HG03139 (cell line): ENCODE results near the gene IL27RA.
"Not testable (repeated sequence)": the region's sequence is repeated elsewhere in the genome, so short reads cannot be mapped to it uniquely, and the experiment has no call there.

Experiments used
- ATAC-seq: cut with Tn5 transposase; IDR thresholded peaks from one replicate; pipeline ENCODE4 v1.9.1; 2021; ENCODE audit not compliant: unreplicated experiment

The IL27RA gene

GRCh38 chr19:14027856-14028450, 3.6 kb upstream of the IL27RA start, which contains the start of gene RLN3:
TSS of gene RLN3 (plus strand) at chr19:14028148. CDS start at chr19:14028205, 57 bp downstream.
- no peak for ATAC-seq

GRCh38 chr19:14028901-14029300, 2.7 kb upstream of the IL27RA start:
- ATAC-seq = no peak

DNA sequence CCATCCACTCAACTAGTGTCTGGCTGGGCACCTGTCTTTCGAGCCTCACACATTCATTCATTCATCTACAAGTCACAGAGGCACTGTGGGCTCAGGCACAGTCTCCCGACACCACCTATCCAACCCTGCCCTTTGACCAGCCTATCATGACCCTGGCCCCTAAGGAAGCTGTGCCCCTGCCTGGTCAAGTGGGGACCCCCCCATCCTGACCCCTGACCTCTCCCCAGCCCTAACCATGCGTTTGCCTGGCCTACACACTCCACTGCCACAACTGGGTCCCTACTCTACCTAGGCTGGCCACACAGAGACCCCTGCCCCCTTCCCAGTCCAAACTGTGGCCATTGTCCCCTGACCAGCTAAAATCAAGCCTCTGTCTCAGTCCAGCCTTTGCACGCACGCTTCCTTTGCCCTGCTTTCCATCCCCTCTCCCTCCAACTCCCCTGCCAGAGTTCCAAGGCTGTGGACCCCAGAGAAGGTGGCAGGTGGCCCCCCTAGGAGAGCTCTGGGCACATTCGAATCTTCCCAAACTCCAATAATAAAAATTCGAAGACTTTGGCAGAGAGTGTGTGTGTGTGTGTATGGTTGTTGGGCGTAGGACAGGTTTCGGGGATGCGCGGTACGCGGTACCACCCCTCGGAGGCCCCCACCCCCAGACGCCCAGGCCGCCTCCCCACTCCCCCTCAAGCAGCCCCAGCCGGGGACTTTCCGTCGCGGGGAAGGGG, 404 bp upstream of the IL27RA start:
- no peak for ATAC-seq

DNA sequence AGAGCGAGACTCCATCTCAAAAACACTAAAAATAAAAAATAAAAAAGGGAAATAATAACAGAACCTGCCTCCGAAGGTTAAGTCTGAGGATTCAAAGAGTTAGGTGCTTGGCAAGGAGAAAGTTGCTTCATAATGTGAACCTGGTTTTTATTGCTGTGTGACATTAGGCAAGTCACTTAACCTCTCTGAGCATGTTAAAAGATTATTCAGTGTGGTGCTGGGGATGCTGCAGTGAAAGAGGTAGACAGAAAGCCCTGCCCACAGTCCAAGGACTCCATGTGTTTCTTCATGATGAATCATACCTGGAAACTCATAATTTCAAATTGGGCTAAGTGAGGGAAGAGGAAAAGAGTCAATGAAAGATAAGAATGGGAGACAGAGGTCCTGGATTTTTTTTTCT, 2.4 kb downstream of the IL27RA start:
- no peak for ATAC-seq

GRCh38 chr19:14035159-14035558, 3.6 kb downstream of the IL27RA start:
- ATAC-seq = not testable (repeated sequence)

GRCh38 chr19:14035706-14036105, 4.1 kb downstream of the IL27RA start:
- no peak for ATAC-seq

- ATAC-seq = no peak
Measured at GRCh38 chr19:14039181-14039580, 7.6 kb downstream of the IL27RA start.

DNA sequence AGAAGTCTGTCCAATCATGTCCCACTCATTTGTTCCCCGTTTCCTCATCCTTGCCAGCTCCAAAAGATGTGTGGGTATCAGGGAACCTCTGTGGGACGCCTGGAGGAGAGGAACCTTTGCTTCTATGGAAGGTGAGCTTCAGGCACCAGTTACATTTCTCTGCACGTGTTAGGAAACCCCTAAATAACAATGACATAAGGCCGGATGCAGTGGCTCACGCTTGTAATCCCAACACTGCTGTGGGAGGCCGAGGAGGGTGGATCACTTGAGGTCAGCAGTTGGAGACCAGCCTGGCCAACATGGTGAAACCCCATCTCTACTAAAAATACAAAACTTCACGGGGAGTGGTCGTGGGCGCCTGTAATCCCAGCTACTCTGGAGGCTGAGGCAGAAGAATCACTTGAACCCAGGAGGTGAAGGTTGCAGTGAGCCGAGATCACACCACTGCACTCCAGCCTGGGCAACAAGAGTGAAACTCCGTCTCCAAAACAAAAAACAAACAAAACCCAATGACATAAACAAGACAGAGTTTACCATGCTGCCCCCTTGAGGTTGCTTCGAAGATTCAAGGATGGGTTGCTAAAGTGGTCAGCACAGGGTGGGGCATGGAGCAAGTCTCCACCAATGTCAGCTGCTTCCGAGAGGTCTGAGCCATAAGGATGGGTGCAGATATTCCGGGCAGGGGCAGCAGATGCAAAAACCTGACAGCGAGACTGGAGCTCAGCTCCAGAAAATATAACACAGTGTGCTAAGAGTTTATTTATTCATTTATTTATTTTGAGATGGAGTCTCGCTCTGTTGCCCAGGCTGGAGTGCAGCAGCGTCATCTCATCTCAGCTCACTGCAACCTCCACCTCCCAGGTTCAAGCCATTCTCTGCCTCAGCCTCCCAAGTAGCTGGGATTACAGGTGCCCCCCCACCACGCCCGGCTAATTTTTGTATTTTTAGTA, 11.4 kb downstream of the IL27RA start:
- not testable (repeated sequence) for ATAC-seq

- not testable (repeated sequence) for ATAC-seq
Measured at GRCh38 chr19:14047866-14048265, 16.3 kb downstream of the IL27RA start.

GRCh38 chr19:14048443-14049153, 17.0 kb downstream of the IL27RA start:
- no peak for ATAC-seq

DNA sequence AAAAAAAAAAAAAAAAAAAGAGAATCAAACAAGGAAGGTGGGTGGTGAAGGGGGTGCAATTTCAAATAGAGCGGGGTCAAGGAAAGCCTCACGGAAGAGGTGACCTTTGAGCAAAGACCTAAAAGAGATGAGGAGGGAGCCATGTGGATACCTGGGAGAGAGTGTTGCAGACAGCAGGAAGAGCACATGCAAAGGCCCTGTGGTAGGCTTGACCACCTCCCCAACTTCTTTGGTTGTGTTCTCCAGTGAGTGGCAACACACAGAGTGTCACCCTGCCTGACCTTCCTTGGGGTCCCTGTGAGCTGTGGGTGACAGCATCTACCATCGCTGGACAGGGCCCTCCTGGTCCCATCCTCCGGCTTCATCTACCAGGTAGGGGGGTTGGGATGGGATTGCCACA, 18.9 kb downstream of the IL27RA start:
- no peak for ATAC-seq

GRCh38 chr19:14050961-14051360, 19.4 kb downstream of the IL27RA start:
- not testable (repeated sequence) for ATAC-seq

DNA sequence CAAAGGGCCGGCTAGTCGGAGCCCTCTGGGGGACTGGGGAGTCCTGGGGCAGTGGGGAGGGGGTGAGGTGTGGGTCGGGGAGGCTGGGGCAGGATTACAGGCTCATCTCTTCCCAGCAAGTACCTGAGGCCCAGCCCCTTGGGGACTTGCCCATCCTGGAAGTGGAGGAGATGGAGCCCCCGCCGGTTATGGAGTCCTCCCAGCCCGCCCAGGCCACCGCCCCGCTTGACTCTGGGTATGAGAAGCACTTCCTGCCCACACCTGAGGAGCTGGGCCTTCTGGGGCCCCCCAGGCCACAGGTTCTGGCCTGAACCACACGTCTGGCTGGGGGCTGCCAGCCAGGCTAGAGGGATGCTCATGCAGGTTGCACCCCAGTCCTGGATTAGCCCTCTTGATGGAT, 20.4 kb downstream of the IL27RA start:
- ATAC-seq = no peak

DNA sequence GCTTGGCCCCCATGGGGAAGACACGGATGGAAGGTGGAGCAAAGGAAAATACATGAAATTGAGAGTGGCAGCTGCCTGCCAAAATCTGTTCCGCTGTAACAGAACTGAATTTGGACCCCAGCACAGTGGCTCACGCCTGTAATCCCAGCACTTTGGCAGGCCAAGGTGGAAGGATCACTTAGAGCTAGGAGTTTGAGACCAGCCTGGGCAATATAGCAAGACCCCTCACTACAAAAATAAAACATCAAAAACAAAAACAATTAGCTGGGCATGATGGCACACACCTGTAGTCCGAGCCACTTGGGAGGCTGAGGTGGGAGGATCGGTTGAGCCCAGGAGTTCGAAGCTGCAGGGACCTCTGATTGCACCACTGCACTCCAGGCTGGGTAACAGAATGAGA, 20.9 kb downstream of the IL27RA start:
- no peak for ATAC-seq

GRCh38 chr19:14053032-14053431, 21.5 kb downstream of the IL27RA start:
- no peak for ATAC-seq

GRCh38 chr19:14053500-14053899, 21.9 kb downstream of the IL27RA start:
- no peak for ATAC-seq

GRCh38 chr19:14054099-14054498, 22.5 kb downstream of the IL27RA start:
- no peak for ATAC-seq

GRCh38 chr19:14054721-14055120, 23.2 kb downstream of the IL27RA start:
- no peak for ATAC-seq

- ATAC-seq = no peak
Measured at GRCh38 chr19:14055396-14055795, 23.8 kb downstream of the IL27RA start.

DNA sequence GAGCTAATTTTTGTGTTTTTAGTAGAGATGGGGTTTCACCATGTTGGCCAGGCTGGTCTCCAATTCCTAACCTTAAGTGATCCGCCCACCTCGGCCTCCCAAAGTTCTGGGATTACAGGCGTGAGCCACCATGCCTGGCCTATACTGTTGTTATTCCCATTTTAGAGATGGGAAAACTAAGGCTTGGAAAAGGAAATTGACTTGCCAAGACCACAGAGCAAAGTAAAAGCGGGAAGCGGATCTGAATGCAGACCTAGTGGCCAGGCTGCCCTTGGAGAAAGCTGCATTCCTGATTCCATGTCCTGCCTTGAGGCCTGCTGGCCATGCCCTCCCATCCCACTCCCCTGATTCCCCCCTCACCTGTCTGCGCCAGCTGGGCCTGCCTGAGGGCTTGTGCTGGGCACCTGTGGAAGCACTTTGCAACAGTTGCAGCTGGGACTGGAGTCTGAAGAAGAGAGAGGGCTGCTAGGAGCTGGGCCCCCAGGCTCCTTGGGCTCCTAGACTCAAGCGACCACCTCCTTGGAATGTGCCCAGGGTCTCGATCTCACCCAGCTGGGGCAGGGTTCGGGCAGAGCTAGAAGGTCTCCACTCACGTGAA, 24.6 kb downstream of the IL27RA start:
- ATAC-seq = no peak
